Hematopoietic multipotent progenitor cell treated with erythropoietin and hydrocortisone succinate and interleukin-3 and kit ligand, for 15 days (in vitro differentiated cells): ENCODE data around the gene LONRF3.

Experiments
- DNase-seq: peaks from one replicate; pipeline ENCODE4 v3.0.0-alpha.2; 2015; ENCODE audit warnings: low spot score

Gene LONRF3

GRCh38 chrX:119036107-119037029 lies 62.0 kb downstream of the LONRF3 start:
- DNase-seq = no peak

- no peak for DNase-seq
These were observed 66.0 kb downstream of the LONRF3 start for GRCh38 chrX:119040432-119040831.

DNA sequence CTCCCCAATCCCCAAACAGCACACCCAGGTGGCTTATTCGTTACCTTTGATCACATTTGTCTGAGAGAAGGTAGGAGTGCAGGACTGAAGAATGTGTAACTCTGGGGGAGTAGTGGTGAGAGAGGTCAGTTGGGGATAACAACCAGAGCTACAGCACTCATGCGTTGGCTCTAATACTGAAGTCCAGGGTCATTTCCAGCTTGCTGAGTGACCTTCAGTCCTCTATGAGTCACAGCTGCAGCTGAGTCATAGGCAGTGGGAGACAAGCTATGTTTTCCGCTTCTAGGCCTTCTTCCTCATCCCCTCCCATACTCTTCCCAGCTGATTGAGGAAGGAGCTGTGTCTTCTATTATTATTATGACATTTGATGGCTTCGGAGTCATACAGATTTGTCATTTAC lies 66.8 kb downstream of the LONRF3 start:
- DNase-seq = no peak

DNA sequence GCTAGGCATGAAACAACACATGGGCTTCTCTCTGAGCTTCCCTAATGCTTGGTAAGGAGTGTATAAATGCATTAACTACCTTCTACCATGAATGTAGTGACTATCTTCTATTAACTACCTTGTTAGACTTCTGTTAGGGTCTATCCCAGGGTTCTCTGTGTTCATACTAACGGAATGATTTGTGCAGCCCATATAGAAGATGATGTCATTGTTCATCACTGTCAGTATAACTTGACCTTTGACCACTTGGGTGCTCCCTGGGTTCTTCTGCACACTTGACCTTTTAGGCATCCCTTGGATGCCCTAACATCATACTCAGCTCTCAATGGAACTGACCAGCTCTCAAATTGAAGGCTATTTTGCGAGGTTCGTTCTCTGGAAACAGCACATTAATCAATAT lies 67.6 kb downstream of the LONRF3 start:
- DNase-seq = no peak

GRCh38 chrX:119042996-119043395 lies 68.6 kb downstream of the LONRF3 start:
- DNase-seq = no peak

DNA sequence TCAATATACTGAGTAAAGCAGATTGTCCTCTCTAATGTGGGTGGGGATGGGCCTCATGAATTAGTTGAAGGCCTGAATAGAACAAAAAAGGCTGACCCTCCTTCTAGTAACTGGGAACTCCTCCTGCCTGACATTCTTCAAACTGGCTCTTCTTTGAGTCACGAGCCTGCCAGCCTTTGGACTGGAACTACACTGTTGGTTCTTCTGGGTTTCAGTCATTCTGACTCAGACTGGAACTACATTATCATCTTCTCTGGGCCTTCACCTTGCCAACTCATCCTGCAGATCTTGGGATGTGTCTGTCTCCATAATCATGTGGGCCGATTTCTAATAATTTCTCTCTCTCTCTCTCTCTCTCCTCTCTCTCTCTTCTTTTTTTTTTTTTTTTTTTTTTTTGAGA lies 71.5 kb downstream of the LONRF3 start:
- DNase-seq = no peak

DNA sequence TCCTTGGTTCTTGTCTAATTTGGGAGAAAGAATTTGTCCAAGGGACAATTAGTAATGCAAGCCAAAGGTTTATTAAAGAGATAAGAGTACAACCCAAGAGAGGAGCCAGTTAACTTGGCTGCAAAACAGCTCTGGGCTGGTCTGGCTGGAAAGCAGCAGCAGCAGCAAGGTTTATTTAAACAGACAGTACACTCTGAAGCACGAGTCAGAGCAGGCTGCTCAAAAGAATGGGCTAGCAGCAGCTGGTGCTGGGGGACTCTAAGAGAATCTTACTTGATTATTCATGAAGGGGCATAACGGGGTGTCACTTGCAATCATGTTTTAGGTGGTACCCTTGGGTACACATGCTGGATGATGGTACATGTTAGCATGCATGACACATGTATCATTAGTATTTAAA lies 81.3 kb downstream of the LONRF3 start:
- DNase-seq = no peak

GRCh38 chrX:119062750-119063374 lies 88.4 kb downstream of the LONRF3 start:
- DNase-seq = no peak

DNA sequence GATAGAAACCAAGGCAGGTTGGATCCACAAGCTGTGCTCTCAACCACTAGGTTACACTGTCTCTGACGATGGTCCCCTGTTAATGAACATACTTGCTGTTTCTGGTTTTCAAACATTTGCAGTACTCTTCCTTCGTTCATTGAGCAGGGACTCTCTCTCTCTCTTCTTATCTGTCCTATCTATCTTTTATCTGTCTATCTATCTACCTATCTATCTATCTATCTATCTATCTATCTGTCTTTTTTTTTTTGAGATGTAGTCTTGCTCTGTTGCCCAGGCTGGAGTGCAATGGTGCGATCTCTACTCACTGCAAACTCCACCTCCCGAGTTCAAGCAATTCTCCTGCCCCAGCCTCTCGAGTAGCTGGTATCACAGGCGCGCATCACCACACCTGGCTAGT lies 89.0 kb downstream of the LONRF3 start:
- no peak for DNase-seq

DNA sequence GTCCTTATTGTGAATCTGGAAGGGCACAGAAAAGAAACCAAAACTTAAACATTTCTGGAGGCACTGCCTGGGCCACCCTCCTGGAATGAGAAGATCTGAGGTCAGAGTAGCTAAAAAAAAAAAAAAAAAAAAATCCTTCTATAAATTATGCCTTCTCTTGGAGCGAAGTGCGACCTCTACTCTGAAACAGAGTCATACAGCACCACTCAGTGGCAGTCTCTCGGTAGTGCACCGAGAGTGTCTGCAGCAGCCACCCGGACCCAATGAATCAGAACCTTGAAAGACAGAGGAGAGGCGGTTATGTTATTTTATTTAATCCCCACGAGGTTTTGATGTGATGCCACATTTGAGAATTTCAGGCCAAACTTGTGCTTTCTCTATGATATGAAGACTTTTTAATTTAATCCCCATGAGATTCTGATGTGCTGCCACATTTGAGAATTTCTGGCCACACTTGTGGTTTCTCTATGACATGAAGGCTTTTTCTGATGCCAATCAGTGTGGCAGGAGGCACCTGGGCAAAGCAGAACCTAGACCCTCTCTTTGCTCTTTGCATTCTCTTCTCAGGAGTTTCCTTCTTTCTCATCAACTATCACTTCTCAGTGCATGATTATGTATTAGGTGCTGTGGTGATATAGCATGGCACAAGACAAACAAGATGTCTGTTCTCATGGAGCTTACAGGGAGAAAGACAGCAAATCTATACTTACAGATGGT lies 92.8 kb downstream of the LONRF3 start:
- no peak for DNase-seq
